ENCODE measurements around the gene MAPKBP1.

DNA sequence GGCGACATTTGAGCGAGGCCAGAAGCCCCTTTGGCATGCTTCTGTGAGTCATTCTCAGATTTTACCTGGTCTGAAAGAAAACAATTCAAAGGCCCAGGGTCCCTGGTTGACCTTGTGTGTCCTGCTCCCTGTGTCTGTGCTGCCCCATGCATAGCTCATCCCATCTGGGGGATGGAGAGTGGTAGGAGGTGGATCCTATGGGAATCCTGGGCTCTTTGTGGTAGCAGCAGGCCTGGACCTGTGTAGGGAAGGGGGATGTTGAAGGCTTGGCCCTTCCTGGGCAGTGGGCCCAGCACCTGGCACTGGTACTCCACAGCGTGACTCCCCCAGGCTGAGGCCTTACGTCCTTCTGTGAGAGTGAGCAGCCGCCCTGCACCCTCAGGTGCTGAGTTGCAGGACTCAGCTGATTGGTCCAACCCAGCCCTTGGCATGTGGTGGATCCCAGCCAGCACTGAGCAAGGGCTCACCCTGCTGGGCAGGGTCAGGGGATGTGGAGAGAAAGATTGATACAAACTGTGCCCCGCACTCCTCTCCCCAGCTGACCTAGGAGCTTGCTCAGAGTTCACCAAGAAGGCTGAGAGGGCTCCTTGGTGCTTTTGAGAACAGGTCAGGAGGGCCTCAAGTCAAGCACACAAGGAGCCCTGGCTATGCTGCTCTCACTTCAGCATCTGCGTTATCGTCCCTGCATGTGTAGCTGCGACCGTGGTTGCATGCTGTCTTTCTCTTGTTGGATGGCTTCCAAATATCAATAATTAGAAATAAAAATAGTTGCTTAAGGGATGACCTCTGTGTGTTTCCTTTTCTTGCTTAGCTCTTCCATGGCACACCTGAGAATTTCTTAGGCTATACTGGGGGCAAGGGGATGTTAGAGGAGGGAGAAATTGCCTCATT is 32.3 kb downstream of the MAPKBP1 start:
- TF ChIP-seq, protein P1, sequence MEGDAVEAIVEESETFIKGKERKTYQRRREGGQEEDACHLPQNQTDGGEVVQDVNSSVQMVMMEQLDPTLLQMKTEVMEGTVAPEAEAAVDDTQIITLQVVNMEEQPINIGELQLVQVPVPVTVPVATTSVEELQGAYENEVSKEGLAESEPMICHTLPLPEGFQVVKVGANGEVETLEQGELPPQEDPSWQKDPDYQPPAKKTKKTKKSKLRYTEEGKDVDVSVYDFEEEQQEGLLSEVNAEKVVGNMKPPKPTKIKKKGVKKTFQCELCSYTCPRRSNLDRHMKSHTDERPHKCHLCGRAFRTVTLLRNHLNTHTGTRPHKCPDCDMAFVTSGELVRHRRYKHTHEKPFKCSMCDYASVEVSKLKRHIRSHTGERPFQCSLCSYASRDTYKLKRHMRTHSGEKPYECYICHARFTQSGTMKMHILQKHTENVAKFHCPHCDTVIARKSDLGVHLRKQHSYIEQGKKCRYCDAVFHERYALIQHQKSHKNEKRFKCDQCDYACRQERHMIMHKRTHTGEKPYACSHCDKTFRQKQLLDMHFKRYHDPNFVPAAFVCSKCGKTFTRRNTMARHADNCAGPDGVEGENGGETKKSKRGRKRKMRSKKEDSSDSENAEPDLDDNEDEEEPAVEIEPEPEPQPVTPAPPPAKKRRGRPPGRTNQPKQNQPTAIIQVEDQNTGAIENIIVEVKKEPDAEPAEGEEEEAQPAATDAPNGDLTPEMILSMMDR (IDR thresholded peaks at IDR 0.05): no peak
- TF ChIP-seq POLR2A (IDR thresholded peaks at IDR 0.05): no peak
